Liver (tissue), 9 donors: ENCODE data around the gene GPR39. TPM values are rescaled to one million over a fixed set of nuclear protein-coding genes. Genes with fewer than 3 reads are reported as not detected.

ENCODE experiments used
- DNase-seq: peaks from one replicate; pipeline ENCODE4 v3.0.0-alpha.2; 2017; ENCODE audit warnings: low spot score
- H3K27ac ChIP-seq, 2 donors: one replicate each; pipeline ENCODE4 v1.7.0; 2013; ENCODE audit warnings: inconsistent platforms in 2 of 2, low read length in 2 of 2, control low read depth in 1 of 2, low read depth in 1 of 2, mild to moderate bottlenecking in 1 of 2
- H3K27me3 ChIP-seq, 4 donors: one replicate each; pipeline versions ENCODE4 v1.6.1 to v1.7.0; 2013; ENCODE audit warnings: low read length in 3 of 4, inconsistent platforms in 1 of 4, mild to moderate bottlenecking in 1 of 4, moderate library complexity in 1 of 4; ENCODE audit not compliant: control insufficient read depth in 4 of 4, insufficient read depth in 4 of 4
- H3K36me3 ChIP-seq, 4 donors: one replicate each; pipeline versions ENCODE4 v1.6.1 to v1.7.0; 2013; ENCODE audit warnings: low read length in 3 of 4, mild to moderate bottlenecking in 3 of 4, low read depth in 1 of 4, moderate library complexity in 1 of 4; ENCODE audit not compliant: control insufficient read depth in 4 of 4, insufficient read depth in 3 of 4
- H3K4me1 ChIP-seq, 4 donors: one replicate each; pipeline versions ENCODE4 v1.6.1 to v1.7.0; 2013; ENCODE audit warnings: low read length in 3 of 4, mild to moderate bottlenecking in 3 of 4, moderate library complexity in 1 of 4; ENCODE audit not compliant: control insufficient read depth in 4 of 4, insufficient read depth in 4 of 4
- H3K4me3 ChIP-seq, 3 donors: one replicate each; pipeline versions ENCODE4 v1.6.1 to v1.7.0; 2013; ENCODE audit warnings: low read length in 3 of 3, control low read depth in 1 of 3, low read depth in 1 of 3, mild to moderate bottlenecking in 1 of 3
- H3K9ac ChIP-seq, 2 donors: one replicate each; pipeline ENCODE4 v1.7.0; 2013; ENCODE audit warnings: low read length in 2 of 2, mild to moderate bottlenecking in 2 of 2, moderate library complexity in 2 of 2, control low read depth in 1 of 2, low read depth in 1 of 2
- H3K9me3 ChIP-seq, 4 donors: one replicate each; pipeline versions ENCODE4 v1.6.1 to v1.7.0; 2013; ENCODE audit warnings: low read length in 3 of 4; ENCODE audit not compliant: control insufficient read depth in 4 of 4
- EGR1 ChIP-seq, 2 donors: IDR thresholded peaks; 2 replicates each; pipeline ENCODE4 v1.6.1; 2016 to 2018; ENCODE audit warnings: antibody characterized with exemption in 2 of 2, low read depth in 2 of 2
- FOXA1 ChIP-seq: IDR thresholded peaks from 2 replicates; pipeline ENCODE4 v1.6.1; 2016; ENCODE audit warnings: antibody characterized with exemption
- FOXA2 ChIP-seq: IDR thresholded peaks from 2 replicates; pipeline ENCODE4 v1.6.1; 2016; ENCODE audit warnings: antibody characterized with exemption
- GABPA ChIP-seq, 2 donors: IDR thresholded peaks in 1 of 2; conservative IDR thresholded peaks in 1 of 2; 2 replicates each; pipeline ENCODE4 v1.6.1; 2016; ENCODE audit warnings: antibody characterized with exemption in 2 of 2, mild to moderate bottlenecking in 1 of 2, moderate library complexity in 1 of 2
- HNF4A ChIP-seq, 2 donors: conservative IDR thresholded peaks; 2 replicates each; pipeline ENCODE4 v1.6.1; 2016; ENCODE audit warnings: antibody characterized with exemption in 2 of 2, mild to moderate bottlenecking in 2 of 2
- HNF4G ChIP-seq: IDR thresholded peaks from 2 replicates; pipeline ENCODE4 v1.6.1; 2016; ENCODE audit warnings: antibody characterized with exemption
- JUND ChIP-seq, 2 donors: IDR thresholded peaks; 2 replicates each; pipeline ENCODE4 v1.6.1; 2016; ENCODE audit warnings: antibody characterized with exemption in 2 of 2
- MAX ChIP-seq: IDR thresholded peaks from 2 replicates; pipeline ENCODE4 v1.6.1; 2016; ENCODE audit warnings: antibody characterized with exemption
- NR2F2 ChIP-seq: IDR thresholded peaks from 2 replicates; pipeline ENCODE4 v1.6.1; 2016; ENCODE audit warnings: antibody characterized with exemption
- RAD21 ChIP-seq, 2 donors: IDR thresholded peaks; 2 replicates each; pipeline ENCODE4 v1.6.1; 2016; ENCODE audit warnings: antibody characterized with exemption in 2 of 2, mild to moderate bottlenecking in 2 of 2
- RXRA ChIP-seq, 2 donors: IDR thresholded peaks; 2 replicates each; pipeline ENCODE4 v1.6.1; 2017 to 2018; ENCODE audit warnings: antibody characterized with exemption in 2 of 2, mild to moderate bottlenecking in 1 of 2
- SP1 ChIP-seq: IDR thresholded peaks from 2 replicates; pipeline ENCODE4 v1.6.1; 2018; ENCODE audit warnings: antibody characterized with exemption, mild to moderate bottlenecking
- TAF1 ChIP-seq: conservative IDR thresholded peaks from 2 replicates; pipeline ENCODE4 v1.6.1; 2016; ENCODE audit warnings: antibody characterized with exemption, mild to moderate bottlenecking
- YY1 ChIP-seq: IDR thresholded peaks from 2 replicates; pipeline ENCODE4 v1.6.1; 2016; ENCODE audit warnings: antibody characterized with exemption, mild to moderate bottlenecking
- ZBTB33 ChIP-seq: IDR thresholded peaks from 2 replicates; pipeline ENCODE4 v1.6.1; 2016; ENCODE audit warnings: antibody characterized with exemption
- WGBS: extraction: QIAGEN DNeasy Blood & Tissue Kit; methylation state at CpG from one replicate; pipeline ENCODE4 v1.1.7; 2013; 5-methylcytosine and 5-hydroxymethylcytosine counted together
- polyA plus RNA-seq, 2 donors: library from polyadenylated mRNA; stranded (reverse) in 1 of 2; unstranded in 1 of 2; fragments of 200-250 nt in 1 of 2; fragments of >200 nt in 1 of 2; fragmentation: Nextera tagmentation in 1 of 2; extraction: Ambion mirVana in 1 of 2; gene quantifications; one replicate each; pipeline versions ENCODE4 v1.2.1 to v1.2.3, GENCODE V29; 2013 to 2015
- total RNA-seq, 2 donors: library from RNA; depleted of rRNA; stranded (reverse); fragments of >200 nt; gene quantifications; one replicate each; pipeline ENCODE4 v1.2.3, GENCODE V29; 2014
- TF ChIP-seq, protein P1 (sequence below): fragments of 150-350 bp; IDR thresholded peaks from 2 replicates; pipeline ENCODE4 v1.5.1; 2017; ENCODE audit warnings: improper control_type of control experiment, low read depth, low read length; ENCODE audit not compliant: missing input control
- TF ChIP-seq, protein P2 (sequence below): IDR thresholded peaks from 2 replicates; pipeline ENCODE4 v1.6.1; 2016; ENCODE audit warnings: antibody characterized with exemption
- TF ChIP-seq, protein P3 (sequence below): IDR thresholded peaks from 2 replicates; pipeline ENCODE4 v1.6.1; 2016; ENCODE audit warnings: antibody characterized with exemption, mild to moderate bottlenecking
- donor health status: healthy.
- donor health status: healthy.
- donor health status: healthy.
- donor health status: healthy.
- donor health status: healthy.

Gene GPR39
- total and polyA plus RNA-seq, 4 donors, result 2.2 to 13.0 (median 2.8) TPM

DNA sequence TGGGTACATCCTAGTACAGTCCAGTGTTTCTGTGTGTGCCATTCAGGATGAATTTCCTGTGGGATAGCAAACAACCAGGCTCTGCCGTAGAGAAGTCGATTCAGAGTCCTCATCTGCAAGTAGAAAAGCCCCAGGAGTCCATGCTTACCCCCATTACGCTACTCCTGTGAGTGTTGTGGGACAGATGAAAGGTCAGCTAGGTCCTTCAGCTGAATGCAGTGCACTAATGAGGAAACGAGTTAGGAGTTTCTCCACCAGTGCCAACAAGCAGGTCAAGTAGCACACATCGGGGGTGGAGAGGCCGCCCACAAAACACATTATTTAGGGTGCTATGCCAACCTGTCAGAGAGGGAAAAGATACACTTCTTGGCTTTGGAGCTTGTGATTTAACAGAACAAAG, 2.5 kb upstream of the GPR39 start:
- TF ChIP-seq FOXA1 (no peak), RAD21 (IDR thresholded peaks at IDR 0.05) (no peak), JUND (IDR thresholded peaks at IDR 0.05) (no peak), GABPA (IDR thresholded peaks at IDR 0.05 in 1 of 2, conservative IDR thresholded peaks at IDR 0.05 in 1 of 2) (no peak), MAX (no peak), YY1 (no peak), NR2F2 (no peak), HNF4G (no peak), ZBTB33 (no peak), SP1 (no peak), FOXA2 (no peak), RXRA (IDR thresholded peaks at IDR 0.05) (no peak), EGR1 (IDR thresholded peaks at IDR 0.05; ENCODE audit: low read depth in 2 of 2) (no peak), HNF4A (conservative IDR thresholded peaks at IDR 0.05) (no peak), TAF1 (no peak)
- TF ChIP-seq, protein P1, sequence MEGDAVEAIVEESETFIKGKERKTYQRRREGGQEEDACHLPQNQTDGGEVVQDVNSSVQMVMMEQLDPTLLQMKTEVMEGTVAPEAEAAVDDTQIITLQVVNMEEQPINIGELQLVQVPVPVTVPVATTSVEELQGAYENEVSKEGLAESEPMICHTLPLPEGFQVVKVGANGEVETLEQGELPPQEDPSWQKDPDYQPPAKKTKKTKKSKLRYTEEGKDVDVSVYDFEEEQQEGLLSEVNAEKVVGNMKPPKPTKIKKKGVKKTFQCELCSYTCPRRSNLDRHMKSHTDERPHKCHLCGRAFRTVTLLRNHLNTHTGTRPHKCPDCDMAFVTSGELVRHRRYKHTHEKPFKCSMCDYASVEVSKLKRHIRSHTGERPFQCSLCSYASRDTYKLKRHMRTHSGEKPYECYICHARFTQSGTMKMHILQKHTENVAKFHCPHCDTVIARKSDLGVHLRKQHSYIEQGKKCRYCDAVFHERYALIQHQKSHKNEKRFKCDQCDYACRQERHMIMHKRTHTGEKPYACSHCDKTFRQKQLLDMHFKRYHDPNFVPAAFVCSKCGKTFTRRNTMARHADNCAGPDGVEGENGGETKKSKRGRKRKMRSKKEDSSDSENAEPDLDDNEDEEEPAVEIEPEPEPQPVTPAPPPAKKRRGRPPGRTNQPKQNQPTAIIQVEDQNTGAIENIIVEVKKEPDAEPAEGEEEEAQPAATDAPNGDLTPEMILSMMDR, result no peak
- TF ChIP-seq, protein P2, sequence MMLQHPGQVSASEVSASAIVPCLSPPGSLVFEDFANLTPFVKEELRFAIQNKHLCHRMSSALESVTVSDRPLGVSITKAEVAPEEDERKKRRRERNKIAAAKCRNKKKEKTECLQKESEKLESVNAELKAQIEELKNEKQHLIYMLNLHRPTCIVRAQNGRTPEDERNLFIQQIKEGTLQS, result no peak
- TF ChIP-seq, protein P3, sequence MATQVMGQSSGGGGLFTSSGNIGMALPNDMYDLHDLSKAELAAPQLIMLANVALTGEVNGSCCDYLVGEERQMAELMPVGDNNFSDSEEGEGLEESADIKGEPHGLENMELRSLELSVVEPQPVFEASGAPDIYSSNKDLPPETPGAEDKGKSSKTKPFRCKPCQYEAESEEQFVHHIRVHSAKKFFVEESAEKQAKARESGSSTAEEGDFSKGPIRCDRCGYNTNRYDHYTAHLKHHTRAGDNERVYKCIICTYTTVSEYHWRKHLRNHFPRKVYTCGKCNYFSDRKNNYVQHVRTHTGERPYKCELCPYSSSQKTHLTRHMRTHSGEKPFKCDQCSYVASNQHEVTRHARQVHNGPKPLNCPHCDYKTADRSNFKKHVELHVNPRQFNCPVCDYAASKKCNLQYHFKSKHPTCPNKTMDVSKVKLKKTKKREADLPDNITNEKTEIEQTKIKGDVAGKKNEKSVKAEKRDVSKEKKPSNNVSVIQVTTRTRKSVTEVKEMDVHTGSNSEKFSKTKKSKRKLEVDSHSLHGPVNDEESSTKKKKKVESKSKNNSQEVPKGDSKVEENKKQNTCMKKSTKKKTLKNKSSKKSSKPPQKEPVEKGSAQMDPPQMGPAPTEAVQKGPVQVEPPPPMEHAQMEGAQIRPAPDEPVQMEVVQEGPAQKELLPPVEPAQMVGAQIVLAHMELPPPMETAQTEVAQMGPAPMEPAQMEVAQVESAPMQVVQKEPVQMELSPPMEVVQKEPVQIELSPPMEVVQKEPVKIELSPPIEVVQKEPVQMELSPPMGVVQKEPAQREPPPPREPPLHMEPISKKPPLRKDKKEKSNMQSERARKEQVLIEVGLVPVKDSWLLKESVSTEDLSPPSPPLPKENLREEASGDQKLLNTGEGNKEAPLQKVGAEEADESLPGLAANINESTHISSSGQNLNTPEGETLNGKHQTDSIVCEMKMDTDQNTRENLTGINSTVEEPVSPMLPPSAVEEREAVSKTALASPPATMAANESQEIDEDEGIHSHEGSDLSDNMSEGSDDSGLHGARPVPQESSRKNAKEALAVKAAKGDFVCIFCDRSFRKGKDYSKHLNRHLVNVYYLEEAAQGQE, result no peak
- Histone ChIP-seq H3K9me3 (no peaks in the 10 kb centered on the region), H3K4me1 (peaks cover 6 to 35% (median 25%) of the 10 kb centered on the region in 4 donors), H3K9ac (no peak overlapping the region), H3K36me3 (no peaks in the 10 kb centered on the region), H3K27ac (no peak overlapping the region), H3K27me3 (no peaks in the 10 kb centered on the region), H3K4me3 (no peak overlapping the region)
- no peak for DNase-seq
- 77% methylated on average over 6 of the region's 6 CpGs for WGBS
